Stimulated activated CD4-positive, alpha-beta T cell treated with anti-CD3 and anti-CD28 coated beads, Interleukin-15, amount 100 ng/mL, for 48 hours (primary cell): Measurements from ENCODE around the gene CDSN.

Experiments used
- DNase-seq, 2 donors: peaks; one replicate each; pipeline ENCODE4 v3.0.0-alpha.2; 2020; ENCODE audit warnings: low read depth in 2 of 2

Gene CDSN

DNA sequence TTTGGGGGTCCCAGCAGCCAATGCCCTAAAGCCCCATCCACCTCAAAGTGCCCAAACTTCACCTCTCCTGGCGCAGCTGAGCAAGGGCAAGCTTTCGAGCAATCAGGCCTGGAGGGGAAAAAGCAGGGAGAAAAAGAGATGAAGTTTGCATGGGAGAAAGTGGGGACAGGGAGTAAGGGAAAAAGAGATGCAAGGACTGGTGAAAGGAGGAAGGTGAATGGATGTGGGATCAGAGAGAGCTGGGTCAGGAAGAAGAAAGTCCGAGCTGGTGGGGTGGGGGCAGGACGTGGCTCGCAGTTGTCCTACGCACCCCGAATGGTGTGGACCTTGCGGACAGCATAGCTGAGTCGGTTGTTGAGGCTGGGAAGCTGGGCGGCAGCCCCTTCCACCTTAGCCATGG is 25.1 kb upstream of the CDSN start:
- DNase-seq: no peak

DNA sequence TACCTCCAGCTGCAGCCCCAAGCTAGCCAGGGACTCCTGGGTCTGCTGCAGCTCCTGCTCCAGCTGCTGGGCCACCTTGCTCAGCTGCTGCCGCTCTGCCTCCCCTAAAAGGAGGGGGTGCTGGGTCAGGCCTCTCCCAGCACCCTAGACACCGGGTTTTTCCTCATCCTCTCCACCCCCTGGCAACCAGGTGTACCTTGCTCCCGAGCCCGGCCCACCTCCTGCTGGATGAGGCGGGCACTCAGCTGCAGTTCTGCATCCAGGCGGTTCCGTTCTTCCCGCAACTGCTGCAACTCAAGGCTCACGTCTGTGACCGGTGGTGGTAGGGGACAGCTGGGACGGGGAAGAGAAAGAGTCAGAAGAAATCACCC is 24.7 kb upstream of the CDSN start:
- no peak for DNase-seq

DNA sequence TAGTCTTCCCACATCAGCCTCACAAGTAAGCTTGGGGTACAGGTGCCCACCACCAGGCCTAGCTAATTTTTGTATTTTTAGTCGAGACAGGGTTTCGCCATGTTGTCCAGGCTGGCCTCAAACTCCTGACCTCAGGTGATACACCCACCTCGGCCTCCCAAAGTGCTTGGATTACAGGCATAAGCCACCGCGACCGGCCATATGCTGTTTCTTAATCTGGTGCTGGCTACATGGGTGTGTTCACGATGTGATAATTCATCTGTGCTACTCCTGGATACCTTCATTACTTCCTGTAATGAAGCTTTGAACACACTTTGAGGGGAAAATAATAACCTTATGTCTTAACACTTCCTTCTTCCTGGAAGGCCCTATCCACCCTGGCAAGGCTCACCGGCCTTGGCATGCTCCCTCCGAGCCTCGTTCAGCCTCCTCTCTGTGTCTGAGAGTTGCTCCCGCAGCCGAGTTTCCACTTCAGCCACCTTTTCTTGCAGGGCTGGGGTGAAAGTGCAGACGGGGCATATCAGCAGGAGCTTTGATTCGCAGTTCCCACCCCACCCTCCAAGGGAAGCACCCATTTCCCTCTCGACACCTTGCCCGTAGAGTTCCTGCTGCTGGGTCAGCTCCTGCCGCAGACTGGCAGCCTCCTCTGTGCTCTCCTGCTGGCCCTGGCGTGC is 24.2 kb upstream of the CDSN start:
- no peak for DNase-seq

DNA sequence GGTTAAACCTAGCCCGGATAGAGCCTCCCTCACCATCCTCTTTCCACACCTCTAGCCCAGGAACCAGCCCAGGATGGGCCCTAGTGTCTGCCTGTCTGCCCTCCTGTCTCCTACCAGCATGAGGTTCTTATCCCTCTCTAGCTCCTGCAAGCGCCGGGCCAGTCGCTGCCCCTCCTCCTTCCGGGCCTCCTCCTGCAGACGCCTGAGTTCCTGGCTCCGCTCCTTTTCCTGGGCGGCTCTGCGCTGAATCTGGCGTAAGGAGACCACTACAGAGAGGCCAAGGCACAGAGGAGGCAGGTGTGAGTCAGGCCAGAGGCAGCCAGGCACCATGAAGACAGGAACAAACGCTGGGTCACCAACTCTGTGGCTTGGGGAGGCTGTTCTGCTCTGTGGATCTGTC is 22.9 kb upstream of the CDSN start:
- DNase-seq: no peak

DNA sequence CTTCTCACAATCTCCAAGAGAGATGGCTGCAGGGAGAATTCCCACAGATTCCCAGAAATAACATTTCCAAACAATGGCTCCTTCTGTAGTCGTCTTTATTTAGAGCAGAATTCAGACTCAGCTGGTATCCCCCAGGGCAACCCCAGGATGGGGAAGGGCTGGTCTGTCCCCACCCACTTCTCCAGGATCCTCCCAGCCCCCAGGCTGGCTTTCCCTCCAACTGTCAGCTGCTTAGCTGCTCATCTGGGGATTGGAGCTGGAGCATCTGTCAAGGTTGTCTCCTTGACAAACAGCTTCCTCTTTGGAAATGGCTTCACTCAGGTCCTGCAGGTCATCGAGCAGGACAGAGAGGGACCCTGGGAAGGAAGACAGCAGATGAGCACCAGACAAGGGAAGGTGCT is 22.1 kb upstream of the CDSN start:
- DNase-seq: no peak

DNA sequence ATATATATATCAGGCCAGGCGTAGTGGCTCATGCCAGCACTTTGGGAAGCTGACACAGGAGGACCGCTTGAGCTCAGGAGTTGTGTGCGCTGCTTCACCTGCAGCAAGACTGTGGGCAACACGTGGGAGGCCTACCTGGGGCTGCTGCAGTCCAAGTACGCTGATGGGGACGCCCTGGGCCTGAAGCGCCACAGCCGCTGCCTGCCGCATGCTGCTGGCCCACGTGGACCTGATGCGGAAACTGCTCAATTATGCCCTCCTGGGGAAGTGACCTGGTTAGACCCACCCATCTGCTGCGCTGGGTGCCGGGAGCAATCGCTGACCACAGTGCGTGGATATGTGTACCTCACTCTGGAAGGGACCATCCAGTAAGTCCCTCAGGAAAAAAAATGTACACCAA is 20.4 kb upstream of the CDSN start:
- DNase-seq: no peak

DNA sequence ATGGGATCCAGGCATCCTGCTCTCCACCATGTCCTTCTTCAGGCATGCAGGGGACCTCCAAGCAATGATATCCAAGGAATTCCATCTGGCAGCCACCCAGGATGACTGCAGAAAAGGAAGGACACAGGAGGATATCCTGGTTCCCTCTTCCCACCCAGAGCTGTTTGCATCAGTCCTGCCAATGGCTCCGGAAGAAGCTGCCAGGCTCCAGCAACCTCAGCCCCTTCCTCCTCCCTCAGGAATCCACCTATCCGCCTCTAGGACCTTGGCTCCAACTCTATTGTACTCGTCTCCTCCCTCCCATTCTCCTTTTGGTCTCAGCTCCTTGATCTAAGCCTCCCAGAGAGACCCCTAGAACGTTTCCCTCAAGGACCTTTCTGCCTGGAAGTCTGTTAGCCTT is 19.4 kb upstream of the CDSN start:
- no peak for DNase-seq

DNA sequence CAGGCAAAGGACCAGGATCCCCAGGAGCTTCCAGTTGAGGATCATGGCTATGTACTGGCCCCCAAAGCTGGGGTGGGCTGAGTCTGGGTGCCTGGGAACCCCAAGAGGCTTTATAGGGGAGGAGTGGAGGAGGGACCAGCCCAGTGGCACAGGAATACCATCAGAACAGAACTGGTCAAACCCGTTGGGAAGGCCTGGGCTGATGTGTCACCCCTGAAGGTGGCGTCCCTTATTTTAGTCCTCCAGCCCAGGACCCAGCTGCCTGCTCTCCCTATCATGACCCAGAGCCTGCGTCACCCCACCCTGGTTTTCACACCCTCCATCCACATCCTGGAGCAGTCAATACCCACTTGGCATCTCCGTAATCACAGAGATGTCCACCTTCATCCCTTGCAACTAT is 18.7 kb upstream of the CDSN start, which contains the start of gene PSORS1C2:
Gene PSORS1C2 (minus strand): TSS at position 85 of the 400 bp plus-strand sequence. CDS start 40 bp downstream, at position 45.
- DNase-seq: no peak

DNA sequence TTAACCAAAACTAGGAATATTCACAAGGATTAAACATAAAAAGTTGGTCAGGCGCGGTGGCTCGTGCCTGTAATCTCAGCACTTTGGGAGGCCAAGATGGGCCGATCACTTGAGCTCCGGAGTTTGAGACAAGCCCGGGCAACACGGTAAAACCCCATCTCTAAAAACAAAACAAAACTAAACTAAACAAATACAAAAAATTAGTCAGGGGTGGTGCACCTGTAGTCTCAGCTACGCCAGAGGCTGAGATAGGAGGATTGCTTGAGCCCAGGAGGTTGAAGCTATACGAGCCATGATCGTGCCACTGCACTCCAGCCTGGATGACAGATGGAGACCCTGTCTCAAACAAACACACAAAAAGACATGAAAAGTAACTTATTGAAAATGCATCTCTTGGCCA is 15.5 kb upstream of the CDSN start:
- no peak for DNase-seq

DNA sequence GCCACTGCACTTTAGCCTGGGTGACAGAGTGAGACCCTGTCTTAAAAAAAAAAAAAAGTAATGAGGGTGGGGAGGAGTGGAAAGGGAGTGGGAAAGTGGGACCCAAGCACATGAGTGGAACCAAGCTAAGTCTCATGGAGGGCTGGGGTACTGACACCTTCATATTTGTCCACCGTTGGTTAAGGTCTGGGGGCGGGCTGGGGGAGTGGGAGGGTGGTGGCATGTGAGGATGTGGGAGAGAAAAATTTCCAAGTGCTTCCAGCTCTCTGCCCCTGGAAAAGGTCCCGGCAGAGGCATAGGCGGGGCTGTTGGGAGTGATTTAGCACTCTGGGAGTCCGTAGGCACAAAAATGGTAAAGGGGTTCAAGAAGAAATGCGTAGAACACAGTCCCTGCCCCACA is 12.6 kb upstream of the CDSN start:
- DNase-seq: no peak

DNA sequence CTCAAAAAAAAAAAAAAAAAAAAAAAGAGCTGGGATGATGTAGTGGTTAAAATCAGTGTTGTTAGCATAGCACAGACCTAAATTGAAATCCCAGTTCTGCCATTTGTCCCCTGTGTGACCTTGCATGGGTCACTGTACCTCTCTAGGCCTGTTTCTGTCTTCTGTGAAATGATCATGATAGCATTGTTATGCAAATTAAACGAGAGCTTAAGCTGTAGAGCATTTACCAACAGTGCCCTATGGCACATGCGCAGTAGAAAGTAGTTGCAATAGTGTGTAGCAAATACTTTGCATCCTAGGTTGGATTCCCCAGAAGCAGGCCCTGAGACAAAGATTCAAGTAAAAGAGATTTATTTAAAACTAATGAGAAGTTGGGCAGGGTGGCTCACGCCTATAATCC is 11.3 kb upstream of the CDSN start:
- DNase-seq: no peak

DNA sequence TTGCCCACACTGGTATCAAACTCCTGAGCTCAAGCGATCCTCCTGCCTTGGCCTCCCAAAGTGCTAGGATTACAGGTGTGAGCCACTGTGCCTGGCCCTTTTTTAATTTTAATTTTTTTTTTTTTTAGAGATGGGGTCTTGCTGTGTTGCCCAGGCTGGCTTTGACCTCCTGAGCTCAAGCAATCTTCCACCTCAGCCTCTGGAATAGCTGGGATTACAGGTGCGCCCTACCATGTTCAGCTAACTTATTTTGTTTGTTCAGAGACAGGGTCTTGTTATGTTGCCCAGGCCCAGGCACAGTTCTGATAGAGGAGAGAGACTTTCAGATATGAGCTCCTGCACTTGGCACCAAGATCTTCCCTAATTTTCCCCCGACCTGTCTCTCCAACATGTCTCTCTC is 10.5 kb upstream of the CDSN start:
- no peak for DNase-seq

DNA sequence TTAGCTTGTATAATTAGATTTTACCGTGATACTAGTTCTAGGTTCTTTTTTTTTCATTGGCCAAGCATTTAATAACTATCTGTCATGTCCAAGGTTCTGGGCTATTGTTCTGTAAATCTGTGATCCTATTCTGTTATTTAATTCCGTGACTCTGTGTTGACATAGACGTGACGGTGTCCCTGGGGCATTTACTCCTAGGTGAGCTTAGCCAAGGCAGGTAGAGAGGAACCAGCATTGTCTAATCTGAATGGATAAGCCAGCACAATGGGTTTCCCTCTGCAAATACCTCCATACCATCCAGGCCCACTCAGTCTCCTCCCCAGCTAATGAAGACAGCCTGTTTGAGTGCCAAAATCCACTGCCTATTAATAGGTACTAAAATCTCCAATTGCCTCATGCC is 8.9 kb upstream of the CDSN start:
- DNase-seq: no peak

DNA sequence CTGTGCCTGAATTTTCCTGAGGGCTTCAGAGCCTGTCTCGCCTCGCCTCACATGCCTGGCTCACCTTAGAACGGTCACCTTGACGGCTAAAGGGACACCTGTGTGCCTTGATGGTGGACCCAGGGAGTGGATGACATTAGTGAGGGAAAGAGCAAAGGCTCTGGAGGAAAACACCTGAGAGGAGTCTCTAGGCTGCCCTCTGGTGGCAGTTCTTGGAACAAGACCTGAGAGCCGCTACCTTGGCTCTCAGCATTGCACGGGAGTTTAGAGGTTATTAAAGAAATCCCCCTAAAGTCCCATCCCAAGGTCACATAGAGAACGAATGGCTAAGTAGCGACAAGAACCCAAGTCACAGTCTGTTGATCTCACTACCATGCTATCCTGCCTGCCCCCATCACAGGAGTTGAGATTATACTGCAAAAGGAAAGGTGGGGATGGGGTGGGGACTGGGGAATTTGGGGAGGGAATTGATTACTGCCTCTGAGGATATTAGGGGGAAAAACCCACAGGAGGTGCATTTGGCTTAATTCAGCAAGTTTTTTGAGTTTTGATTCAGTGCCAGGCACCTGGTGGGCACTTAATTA is 7.9 kb upstream of the CDSN start:
- DNase-seq: peak; percentile 14 to 67

DNA sequence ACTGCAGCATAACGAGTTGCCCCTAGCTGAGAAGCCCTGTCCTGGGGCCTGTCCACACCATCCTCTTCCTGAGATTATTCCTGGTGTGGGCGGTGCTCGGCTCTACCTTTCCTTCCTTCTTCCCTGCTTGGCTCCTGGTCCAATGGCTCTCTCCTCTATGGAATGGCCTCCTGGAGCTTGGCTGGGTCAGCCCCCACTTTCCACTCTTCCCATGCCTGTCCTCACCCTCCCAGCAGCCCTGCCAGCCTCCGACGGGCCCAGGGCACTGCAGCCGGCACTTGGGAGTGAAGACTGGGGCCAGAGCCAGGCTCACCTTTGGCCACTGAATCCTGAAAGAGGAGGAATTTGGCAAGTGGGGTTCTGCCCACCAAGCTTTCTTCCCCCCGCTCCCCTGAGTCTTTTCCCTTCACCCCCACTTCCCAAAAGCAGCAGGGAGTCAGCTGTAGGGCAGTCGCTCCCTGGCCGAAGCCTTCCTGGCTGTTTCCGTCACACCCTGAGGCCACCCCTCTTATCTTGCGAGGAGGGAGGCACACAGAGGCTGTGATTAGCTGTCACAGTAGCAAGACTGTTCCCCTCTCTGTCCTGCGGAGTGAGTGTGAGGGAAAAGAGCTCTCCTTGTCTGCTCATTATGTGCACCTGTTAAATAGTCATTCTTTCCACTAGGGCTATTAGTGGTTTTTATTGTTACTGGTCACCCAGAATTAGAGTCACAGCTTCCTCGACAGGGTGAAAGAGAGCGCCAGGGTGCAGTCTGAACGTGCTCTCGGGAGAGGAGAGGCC is 6.3 kb upstream of the CDSN start:
- DNase-seq: no peak

DNA sequence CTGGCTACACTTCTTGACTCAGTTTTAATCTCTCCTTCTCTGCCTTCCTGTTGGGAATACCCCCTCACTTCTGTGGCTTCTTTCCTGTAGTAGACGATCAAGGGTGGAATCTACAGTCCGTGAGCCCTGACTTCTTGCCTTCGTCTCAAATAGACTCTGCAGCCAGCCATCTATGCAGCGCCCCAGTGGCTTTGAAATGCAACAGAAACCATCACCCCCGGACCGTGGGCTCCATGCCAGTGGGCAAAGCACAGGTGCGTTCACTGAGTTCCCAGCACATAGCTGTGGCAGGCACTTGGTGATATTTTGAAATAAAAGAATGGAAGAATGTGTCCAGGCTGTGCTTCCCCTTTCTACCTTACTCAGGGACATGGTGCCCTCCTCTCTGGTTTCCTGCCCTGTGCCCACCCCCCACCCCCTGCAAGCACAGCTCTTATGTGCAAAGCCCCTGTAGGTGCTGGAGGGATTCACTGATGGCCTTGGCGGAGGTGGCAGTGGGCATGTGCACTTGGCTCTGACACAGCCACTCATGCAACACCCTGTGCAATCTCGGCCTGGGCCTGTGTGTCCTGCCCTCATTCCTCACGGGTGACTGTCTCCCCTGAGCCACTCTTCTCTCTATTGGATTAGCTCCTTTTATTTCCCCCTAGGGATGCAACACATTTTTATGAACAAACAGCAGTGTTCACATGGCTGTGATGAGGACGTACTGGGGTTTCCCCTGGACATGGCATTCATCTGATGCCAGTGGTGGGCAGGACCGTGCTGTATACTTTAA is 5.5 kb upstream of the CDSN start:
- DNase-seq: no peak

DNA sequence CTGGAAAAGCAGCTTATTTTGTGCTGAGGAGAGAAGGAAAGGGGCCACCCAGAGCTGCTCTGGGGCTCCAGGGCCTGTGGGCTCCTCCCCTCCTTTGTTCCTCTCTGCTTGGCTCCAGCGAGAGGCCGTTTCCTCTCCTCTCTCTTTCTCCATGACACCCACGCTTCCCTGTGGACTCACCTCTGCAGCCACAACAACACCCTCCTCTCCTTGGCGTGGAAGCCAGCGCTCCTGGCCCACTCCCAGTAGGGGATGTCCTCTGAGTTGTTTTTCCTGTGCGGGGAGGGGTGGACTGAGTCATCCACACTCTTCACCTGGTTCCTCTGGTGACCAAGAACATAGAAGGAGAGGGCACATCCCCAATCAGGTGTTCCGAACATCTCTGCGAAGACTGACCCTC is 4.9 kb upstream of the CDSN start:
- DNase-seq: no peak

DNA sequence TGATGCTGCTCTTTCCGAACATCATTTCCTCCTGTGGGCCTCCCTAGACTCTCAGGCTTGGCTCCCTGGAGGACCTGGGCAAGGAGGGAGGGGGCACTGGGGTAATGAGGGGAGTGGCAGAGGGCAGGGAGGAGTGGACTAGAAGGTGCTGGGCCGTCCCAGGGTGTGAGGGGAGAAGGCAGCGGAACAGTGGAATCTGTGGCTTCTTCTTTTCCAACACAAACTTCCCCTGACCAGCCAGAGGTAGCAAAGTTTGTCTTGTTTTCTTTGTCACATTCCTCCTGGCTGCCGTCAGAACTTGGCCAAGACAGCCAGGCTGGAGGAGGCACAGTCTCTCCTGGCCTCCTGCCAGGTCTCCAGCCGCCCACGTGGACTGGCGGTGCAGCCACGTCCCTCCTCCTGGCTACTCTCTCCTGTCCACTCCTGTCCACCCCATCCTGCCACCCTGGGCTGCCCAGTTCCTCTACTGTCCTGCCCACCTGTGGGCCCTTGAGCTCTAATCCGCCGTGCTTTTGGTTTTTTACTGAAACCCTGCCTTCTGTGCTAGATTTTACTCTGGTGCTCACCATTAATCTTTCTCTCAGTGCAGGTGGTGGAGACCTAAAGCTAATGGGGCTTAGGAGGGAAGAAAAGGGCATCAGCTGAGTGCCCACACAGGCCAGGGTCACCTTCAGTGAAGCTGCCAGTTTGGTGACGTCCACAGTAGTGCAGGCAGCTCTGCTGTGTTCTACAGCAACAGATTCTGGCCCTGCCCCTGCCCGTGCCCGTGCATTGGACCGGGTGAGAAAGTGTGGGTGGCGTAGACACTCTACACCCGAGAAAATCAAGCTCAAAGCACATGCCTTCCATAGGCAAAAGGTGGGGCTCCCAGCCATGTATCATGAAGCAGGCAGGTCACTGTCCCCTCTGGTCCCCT is 2.8 kb upstream of the CDSN start:
- DNase-seq: no peak

DNA sequence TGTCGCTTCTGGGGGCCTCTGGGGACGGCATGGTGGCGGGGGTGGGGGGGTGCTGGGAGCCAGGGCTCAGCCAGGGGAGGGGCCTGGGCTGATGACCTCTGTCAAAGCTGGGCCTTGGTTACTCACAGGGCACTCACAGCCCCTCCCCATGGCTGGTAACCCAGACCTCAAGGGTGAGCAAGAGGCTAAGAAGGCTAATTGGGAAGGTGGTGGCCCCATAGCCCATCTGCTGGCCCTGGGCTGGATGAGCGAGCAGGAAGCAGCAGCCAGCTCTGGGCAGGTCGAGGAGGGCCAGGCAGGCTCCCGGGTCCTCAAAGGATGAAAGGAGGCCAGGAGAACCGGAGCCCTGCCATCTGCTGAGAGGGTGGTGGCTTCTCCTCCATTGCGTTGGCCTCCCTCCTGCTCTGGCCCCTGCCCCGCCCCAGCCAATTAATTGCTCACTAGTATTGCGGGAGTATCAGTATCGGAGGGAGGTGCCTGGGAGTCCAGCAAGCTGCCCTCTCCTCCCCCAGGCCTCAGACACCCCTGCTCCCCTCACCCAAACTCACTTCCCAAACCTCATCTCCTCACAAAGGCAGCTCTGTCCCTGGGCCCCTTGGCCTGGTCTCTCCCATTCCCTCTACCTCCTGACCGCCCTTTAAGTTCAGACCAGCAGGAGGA is 1.0 kb upstream of the CDSN start:
- no peak for DNase-seq

DNA sequence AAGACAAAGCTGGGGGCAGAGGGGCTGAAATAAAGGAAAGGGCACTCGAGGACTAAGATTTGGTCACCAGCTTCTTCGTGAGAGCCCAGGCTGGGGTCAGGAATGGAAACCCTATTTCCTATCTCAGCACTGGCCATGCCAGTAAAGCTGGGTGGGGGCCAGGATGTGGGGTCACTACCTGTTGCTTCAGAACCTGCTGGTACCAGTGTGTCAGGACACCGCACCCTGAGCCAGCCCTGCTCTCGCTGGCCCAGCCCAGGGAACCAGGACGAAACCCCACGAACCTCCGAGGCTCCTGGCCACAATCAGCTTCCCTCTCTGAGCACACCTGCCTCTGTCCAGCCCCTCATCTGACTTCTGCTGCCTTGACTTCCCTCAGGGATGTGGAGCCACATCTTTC is 2.1 kb downstream of the CDSN start:
- DNase-seq: no peak
